ENCODE measurements around the gene ADAM22. TPM values are rescaled to one million over a fixed set of nuclear protein-coding genes. Genes with fewer than 3 reads are reported as not detected.

Gene ADAM22
- total RNA-seq, 1 experiment from 2014 or later: 10.1 TPM

GRCh38 chr7:88044069-88044468 lies 110.0 kb downstream of the ADAM22 start:
- POLR2A ChIA-PET: no interaction called here
- peaks cover 8% of the 10 kb centered on the region for H3K4me1 Mint-ChIP-seq (ENCODE audit: low read depth, unreplicated experiment)
- no peaks in the 10 kb centered on the region for H3K27me3 ChIP-seq (replicated peaks; ENCODE audit: control insufficient read depth, insufficient read depth, low read length)
- no peak overlapping the region for H3K27ac Mint-ChIP-seq (ENCODE audit: unreplicated experiment)
- H3K9me3 Mint-ChIP-seq (ENCODE audit: unreplicated experiment): no peaks in the 10 kb centered on the region
- H3K27me3 Mint-ChIP-seq (ENCODE audit: insufficient read depth, unreplicated experiment): no peaks in the 10 kb centered on the region
- intact Hi-C loops (cut with micrococcal nuclease; ENCODE audit: unreplicated experiment): no loop called here
- H3K4me3 Mint-ChIP-seq (ENCODE audit: unreplicated experiment): no peak overlapping the region
- no peak for TF ChIP-seq CTCF (IDR thresholded peaks at IDR 0.05; ENCODE audit: insufficient read depth in 1 of 2, low read depth in 1 of 2, low read length in 1 of 2, severe bottlenecking in 1 of 2, unreplicated experiment in 1 of 2)
- no peaks in the 10 kb centered on the region for H3K36me3 Mint-ChIP-seq (ENCODE audit: insufficient read depth, unreplicated experiment)
- H3K36me3 ChIP-seq (ENCODE audit: control insufficient read depth, insufficient read depth, low read length): no peaks in the 10 kb centered on the region
- H3K4me1 ChIP-seq: no peaks in the 10 kb centered on the region
- CTCF ChIA-PET: no interaction called here
- DNase-seq: no peak
- no TSS peak for BruUV-seq (replicated peaks)
- H3K9me3 ChIP-seq: no peaks in the 10 kb centered on the region
- H3K4me3 ChIP-seq (ENCODE audit: low read depth, low read length): no peak overlapping the region

GRCh38 chr7:88046839-88047573 lies 113.0 kb downstream of the ADAM22 start:
- Mint-ChIP-seq H3K27me3 (ENCODE audit: insufficient read depth, unreplicated experiment) (no peaks in the 10 kb centered on the region), H3K27ac (ENCODE audit: unreplicated experiment) (no peak overlapping the region), H3K4me1 (ENCODE audit: low read depth, unreplicated experiment) (peaks cover 8% of the 10 kb centered on the region), H3K36me3 (ENCODE audit: insufficient read depth, unreplicated experiment) (no peaks in the 10 kb centered on the region), H3K4me3 (ENCODE audit: unreplicated experiment) (no peak overlapping the region), H3K9me3 (ENCODE audit: unreplicated experiment) (no peaks in the 10 kb centered on the region)
- no TSS peak for BruUV-seq (replicated peaks)
- intact Hi-C loops (cut with micrococcal nuclease; ENCODE audit: unreplicated experiment): no loop called here
- ChIA-PET POLR2A (no interaction called here), CTCF (no interaction called here)
- H3K4me3 ChIP-seq (ENCODE audit: low read depth, low read length): no peak overlapping the region
- H3K36me3 ChIP-seq (ENCODE audit: control insufficient read depth, insufficient read depth, low read length): no peaks in the 10 kb centered on the region
- no peak for DNase-seq
- H3K4me1 ChIP-seq: no peaks in the 10 kb centered on the region
- no peaks in the 10 kb centered on the region for H3K27me3 ChIP-seq (replicated peaks; ENCODE audit: control insufficient read depth, insufficient read depth, low read length)
- TF ChIP-seq CTCF (IDR thresholded peaks at IDR 0.05; ENCODE audit: insufficient read depth in 1 of 2, low read depth in 1 of 2, low read length in 1 of 2, severe bottlenecking in 1 of 2, unreplicated experiment in 1 of 2): no peak
- H3K9me3 ChIP-seq: no peaks in the 10 kb centered on the region

- Mint-ChIP-seq H3K4me1 (ENCODE audit: low read depth, unreplicated experiment) (peaks cover 10% of the 10 kb centered on the region), H3K4me3 (ENCODE audit: unreplicated experiment) (no peak overlapping the region), H3K27me3 (ENCODE audit: insufficient read depth, unreplicated experiment) (no peaks in the 10 kb centered on the region), H3K9me3 (ENCODE audit: unreplicated experiment) (no peaks in the 10 kb centered on the region), H3K36me3 (ENCODE audit: insufficient read depth, unreplicated experiment) (no peaks in the 10 kb centered on the region), H3K27ac (ENCODE audit: unreplicated experiment) (no peak overlapping the region)
- Histone ChIP-seq H3K36me3 (ENCODE audit: control insufficient read depth, insufficient read depth, low read length) (no peaks in the 10 kb centered on the region), H3K9me3 (no peaks in the 10 kb centered on the region), H3K4me1 (no peaks in the 10 kb centered on the region), H3K4me3 (ENCODE audit: low read depth, low read length) (no peak overlapping the region), H3K27me3 (replicated peaks; ENCODE audit: control insufficient read depth, insufficient read depth, low read length) (no peaks in the 10 kb centered on the region)
- intact Hi-C loops (cut with micrococcal nuclease; ENCODE audit: unreplicated experiment): loop anchor here (5.0 kb wide), 1 partner anchor 120 kb away; no protein-coding TSS in a partner anchor
- TF ChIP-seq CTCF (IDR thresholded peaks at IDR 0.05; ENCODE audit: insufficient read depth in 1 of 2, low read depth in 1 of 2, low read length in 1 of 2, severe bottlenecking in 1 of 2, unreplicated experiment in 1 of 2): no peak
- POLR2A ChIA-PET: no interaction called here
- DNase-seq: no peak
- no TSS peak for BruUV-seq (replicated peaks)
- CTCF ChIA-PET: interaction anchor here (0.6 kb wide), 1 partner anchor 594 kb away, joined by 3 read pairs; no protein-coding TSS in a partner anchor
These were observed 123.6 kb downstream of the ADAM22 start for GRCh38 chr7:88057655-88058054.

Data from Caco-2 (cell line).